GM23338 (cell line): ENCODE measurements around the gene FAHD1. TPM values are rescaled to one million over a fixed set of nuclear protein-coding genes. Genes with fewer than 3 reads are reported as not detected.

ENCODE experiments used
- ATAC-seq: fragments of 200-7000 bp; cut with Tn5 transposase; 3 replicates; pipeline ENCODE4 v1.9.1; 2020
- DNase-seq: peaks from one replicate; pipeline ENCODE4 v3.0.0-alpha.2; 2015; ENCODE audit warnings: low spot score
- H2AFZ ChIP-seq: fragments of 200-600 bp; sonication (generic); 2 replicates; pipeline ENCODE4 v1.8.0; 2016; ENCODE audit warnings: antibody characterized with exemption, mild to moderate bottlenecking, moderate library complexity
- H3F3A ChIP-seq: fragments of 200-600 bp; sonication (generic); replicated peaks from 2 replicates; pipeline ENCODE4 v1.8.0; 2017; ENCODE audit warnings: antibody characterized with exemption, mixed run types, low read depth
- H3K27ac ChIP-seq: fragments of 200-600 bp; sonication (generic); 2 replicates; pipeline ENCODE4 v1.6.1; 2016; ENCODE audit warnings: low read depth
- H3K27me3 ChIP-seq: fragments of 200-600 bp; sonication (generic); 2 replicates; pipeline ENCODE4 v1.8.0; 2016; ENCODE audit warnings: mild to moderate bottlenecking, mixed run types, moderate library complexity; ENCODE audit not compliant: insufficient read depth
- H3K36me3 ChIP-seq: fragments of 200-600 bp; sonication (generic); 2 replicates; pipeline ENCODE4 v1.8.0; 2016; ENCODE audit warnings: mild to moderate bottlenecking; ENCODE audit not compliant: insufficient read depth
- H3K4me1 ChIP-seq: fragments of 200-600 bp; sonication (generic); 2 replicates; pipeline ENCODE4 v1.8.0; 2016; ENCODE audit warnings: mild to moderate bottlenecking, moderate library complexity; ENCODE audit not compliant: insufficient read depth
- H3K4me2 ChIP-seq: fragments of 200-600 bp; sonication (generic); 2 replicates; pipeline ENCODE4 v1.7.1; 2017; ENCODE audit warnings: mixed run types
- H3K4me3 ChIP-seq: fragments of 200-600 bp; sonication (generic); 2 replicates; pipeline ENCODE4 v1.6.1; 2016; ENCODE audit warnings: mixed run types
- H3K79me2 ChIP-seq: fragments of 200-600 bp; sonication (generic); replicated peaks from 2 replicates; pipeline ENCODE4 v1.8.0; 2017; ENCODE audit warnings: mild to moderate bottlenecking; ENCODE audit not compliant: insufficient read depth
- H3K9me2 ChIP-seq: fragments of 200-600 bp; sonication (generic); 2 replicates; pipeline ENCODE4 v1.8.0; 2017; ENCODE audit not compliant: insufficient read depth
- H4K20me1 ChIP-seq: fragments of 200-600 bp; sonication (generic); replicated peaks from 2 replicates; pipeline ENCODE4 v1.8.0; 2017; ENCODE audit warnings: mild to moderate bottlenecking; ENCODE audit not compliant: insufficient read depth
- H3K27ac Mint-ChIP-seq: 2 replicates; pipeline ENCODE4 v1.8.0; 2020; ENCODE audit warnings: inconsistent platforms, mild to moderate bottlenecking, moderate library complexity, mixed read lengths
- H3K27me3 Mint-ChIP-seq: 3 replicates; pipeline ENCODE4 v1.8.0; 2022; ENCODE audit warnings: low read depth, mild to moderate bottlenecking, moderate library complexity, mixed read lengths, inconsistent platforms; ENCODE audit not compliant: insufficient read depth, poor library complexity
- H3K36me3 Mint-ChIP-seq: 3 replicates; pipeline ENCODE4 v1.8.0; 2021; ENCODE audit warnings: low read depth, mild to moderate bottlenecking, inconsistent platforms, moderate library complexity, mixed read lengths
- H3K4me1 Mint-ChIP-seq: 3 replicates; pipeline ENCODE4 v1.8.0; 2020; ENCODE audit warnings: mild to moderate bottlenecking, inconsistent platforms, mixed read lengths
- H3K4me3 Mint-ChIP-seq: 3 replicates; pipeline ENCODE4 v1.8.0; 2021; ENCODE audit warnings: moderate library complexity, mild to moderate bottlenecking, inconsistent platforms, mixed read lengths
- H3K9me3 Mint-ChIP-seq: 3 replicates; pipeline ENCODE4 v1.8.0; 2020; ENCODE audit warnings: moderate library complexity, mild to moderate bottlenecking, inconsistent platforms, mixed read lengths
- CREB1 ChIP-seq: fragments of 250-450 bp; sonication (Bioruptor Pico); IDR thresholded peaks from 2 replicates; pipeline ENCODE4 v1.5.0; 2020; ENCODE audit warnings: low read depth, mild to moderate bottlenecking, moderate library complexity
- EZH2 ChIP-seq: fragments of 200-600 bp; sonication (generic); IDR thresholded peaks from one replicate; pipeline ENCODE4 v1.8.0; 2017; ENCODE audit warnings: antibody characterized with exemption, mild to moderate bottlenecking, low read depth; ENCODE audit not compliant: unreplicated experiment
- JUNB ChIP-seq: IDR thresholded peaks from one replicate; pipeline ENCODE4 v1.6.1; 2016; ENCODE audit warnings: antibody characterized with exemption; ENCODE audit not compliant: unreplicated experiment
- NANOG ChIP-seq: IDR thresholded peaks from 2 replicates; pipeline ENCODE4 v1.6.1; 2016; ENCODE audit warnings: antibody characterized with exemption, borderline replicate concordance
- STAT1 ChIP-seq: IDR thresholded peaks from one replicate; pipeline ENCODE4 v1.6.1; 2016; ENCODE audit warnings: antibody characterized with exemption; ENCODE audit not compliant: unreplicated experiment
- polyA plus RNA-seq: library from polyadenylated mRNA; unstranded; fragments of >200 nt; fragmentation: Nextera tagmentation; extraction: Ambion mirVana; gene quantifications from 2 replicates; pipeline ENCODE4 v1.2.1, GENCODE V29; 2016
- total RNA-seq: library from RNA; depleted of rRNA; stranded (reverse); fragments of >200 nt; shearing (Covaris generic); gene quantifications from 2 replicates; pipeline ENCODE4 v1.2.3, GENCODE V29; 2014
- TF ChIP-seq, protein P1 (sequence below): fragments of 250-450 bp; sonication (Bioruptor Pico); IDR thresholded peaks from 2 replicates; pipeline ENCODE4 v1.5.0; 2020; ENCODE audit warnings: mild to moderate bottlenecking, moderate library complexity
- TF ChIP-seq, protein P2 (sequence below), 2 experiments: fragments of 200-600 bp in 1 of 2; sonication (generic) in 1 of 2; conservative IDR thresholded peaks; 2 replicates each; pipeline versions ENCODE4 v1.5.1 to v1.6.1; 2016 to 2017; ENCODE audit warnings: antibody characterized with exemption in 2 of 2, low read depth in 2 of 2, mild to moderate bottlenecking in 2 of 2, moderate library complexity in 1 of 2

FAHD1 gene
- total and polyA plus RNA-seq, 2 experiments from 2014 or later: 21.0 to 23.9 TPM

DNA sequence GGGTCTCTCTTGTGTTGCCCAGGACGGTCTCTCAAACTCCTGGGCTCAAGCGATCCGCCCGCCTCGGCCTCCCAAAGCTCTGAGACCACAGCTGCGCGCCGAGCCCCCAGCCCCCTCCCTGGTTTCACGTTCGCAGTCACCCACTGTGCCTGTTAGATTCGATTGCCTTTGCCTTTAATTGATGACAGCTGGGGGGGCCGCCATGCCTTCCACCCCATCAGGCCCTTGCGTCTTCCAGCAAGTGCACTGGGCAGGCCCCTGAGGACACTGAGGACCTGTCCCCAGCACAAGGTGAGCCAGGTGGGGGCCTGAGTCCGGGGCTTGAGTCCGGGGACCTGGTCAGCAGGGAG, 36.8 kb upstream of the FAHD1 start (continued):
- TF ChIP-seq, protein P1, sequence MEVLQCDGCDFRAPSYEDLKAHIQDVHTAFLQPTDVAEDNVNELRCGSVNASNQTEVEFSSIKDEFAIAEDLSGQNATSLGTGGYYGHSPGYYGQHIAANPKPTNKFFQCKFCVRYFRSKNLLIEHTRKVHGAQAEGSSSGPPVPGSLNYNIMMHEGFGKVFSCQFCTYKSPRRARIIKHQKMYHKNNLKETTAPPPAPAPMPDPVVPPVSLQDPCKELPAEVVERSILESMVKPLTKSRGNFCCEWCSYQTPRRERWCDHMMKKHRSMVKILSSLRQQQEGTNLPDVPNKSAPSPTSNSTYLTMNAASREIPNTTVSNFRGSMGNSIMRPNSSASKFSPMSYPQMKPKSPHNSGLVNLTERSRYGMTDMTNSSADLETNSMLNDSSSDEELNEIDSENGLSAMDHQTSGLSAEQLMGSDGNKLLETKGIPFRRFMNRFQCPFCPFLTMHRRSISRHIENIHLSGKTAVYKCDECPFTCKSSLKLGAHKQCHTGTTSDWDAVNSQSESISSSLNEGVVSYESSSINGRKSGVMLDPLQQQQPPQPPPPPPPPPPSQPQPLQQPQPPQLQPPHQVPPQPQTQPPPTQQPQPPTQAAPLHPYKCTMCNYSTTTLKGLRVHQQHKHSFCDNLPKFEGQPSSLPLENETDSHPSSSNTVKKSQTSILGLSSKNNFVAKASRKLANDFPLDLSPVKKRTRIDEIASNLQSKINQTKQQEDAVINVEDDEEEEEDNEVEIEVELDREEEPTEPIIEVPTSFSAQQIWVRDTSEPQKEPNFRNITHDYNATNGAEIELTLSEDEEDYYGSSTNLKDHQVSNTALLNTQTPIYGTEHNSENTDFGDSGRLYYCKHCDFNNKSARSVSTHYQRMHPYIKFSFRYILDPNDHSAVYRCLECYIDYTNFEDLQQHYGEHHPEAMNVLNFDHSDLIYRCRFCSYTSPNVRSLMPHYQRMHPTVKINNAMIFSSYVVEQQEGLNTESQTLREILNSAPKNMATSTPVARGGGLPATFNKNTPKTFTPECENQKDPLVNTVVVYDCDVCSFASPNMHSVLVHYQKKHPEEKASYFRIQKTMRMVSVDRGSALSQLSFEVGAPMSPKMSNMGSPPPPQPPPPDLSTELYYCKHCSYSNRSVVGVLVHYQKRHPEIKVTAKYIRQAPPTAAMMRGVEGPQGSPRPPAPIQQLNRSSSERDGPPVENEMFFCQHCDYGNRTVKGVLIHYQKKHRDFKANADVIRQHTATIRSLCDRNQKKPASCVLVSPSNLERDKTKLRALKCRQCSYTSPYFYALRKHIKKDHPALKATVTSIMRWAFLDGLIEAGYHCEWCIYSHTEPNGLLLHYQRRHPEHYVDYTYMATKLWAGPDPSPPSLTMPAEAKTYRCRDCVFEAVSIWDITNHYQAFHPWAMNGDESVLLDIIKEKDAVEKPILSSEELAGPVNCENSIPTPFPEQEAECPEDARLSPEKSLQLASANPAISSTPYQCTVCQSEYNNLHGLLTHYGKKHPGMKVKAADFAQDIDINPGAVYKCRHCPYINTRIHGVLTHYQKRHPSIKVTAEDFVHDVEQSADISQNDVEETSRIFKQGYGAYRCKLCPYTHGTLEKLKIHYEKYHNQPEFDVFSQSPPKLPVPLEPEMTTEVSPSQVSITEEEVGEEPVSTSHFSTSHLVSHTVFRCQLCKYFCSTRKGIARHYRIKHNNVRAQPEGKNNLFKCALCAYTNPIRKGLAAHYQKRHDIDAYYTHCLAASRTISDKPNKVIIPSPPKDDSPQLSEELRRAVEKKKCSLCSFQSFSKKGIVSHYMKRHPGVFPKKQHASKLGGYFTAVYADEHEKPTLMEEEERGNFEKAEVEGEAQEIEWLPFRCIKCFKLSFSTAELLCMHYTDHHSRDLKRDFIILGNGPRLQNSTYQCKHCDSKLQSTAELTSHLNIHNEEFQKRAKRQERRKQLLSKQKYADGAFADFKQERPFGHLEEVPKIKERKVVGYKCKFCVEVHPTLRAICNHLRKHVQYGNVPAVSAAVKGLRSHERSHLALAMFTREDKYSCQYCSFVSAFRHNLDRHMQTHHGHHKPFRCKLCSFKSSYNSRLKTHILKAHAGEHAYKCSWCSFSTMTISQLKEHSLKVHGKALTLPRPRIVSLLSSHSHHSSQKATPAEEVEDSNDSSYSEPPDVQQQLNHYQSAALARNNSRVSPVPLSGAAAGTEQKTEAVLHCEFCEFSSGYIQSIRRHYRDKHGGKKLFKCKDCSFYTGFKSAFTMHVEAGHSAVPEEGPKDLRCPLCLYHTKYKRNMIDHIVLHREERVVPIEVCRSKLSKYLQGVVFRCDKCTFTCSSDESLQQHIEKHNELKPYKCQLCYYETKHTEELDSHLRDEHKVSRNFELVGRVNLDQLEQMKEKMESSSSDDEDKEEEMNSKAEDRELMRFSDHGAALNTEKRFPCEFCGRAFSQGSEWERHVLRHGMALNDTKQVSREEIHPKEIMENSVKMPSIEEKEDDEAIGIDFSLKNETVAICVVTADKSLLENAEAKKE: no peak
- no peak for TF ChIP-seq CREB1 (CRISPR knock-in tag)

DNA sequence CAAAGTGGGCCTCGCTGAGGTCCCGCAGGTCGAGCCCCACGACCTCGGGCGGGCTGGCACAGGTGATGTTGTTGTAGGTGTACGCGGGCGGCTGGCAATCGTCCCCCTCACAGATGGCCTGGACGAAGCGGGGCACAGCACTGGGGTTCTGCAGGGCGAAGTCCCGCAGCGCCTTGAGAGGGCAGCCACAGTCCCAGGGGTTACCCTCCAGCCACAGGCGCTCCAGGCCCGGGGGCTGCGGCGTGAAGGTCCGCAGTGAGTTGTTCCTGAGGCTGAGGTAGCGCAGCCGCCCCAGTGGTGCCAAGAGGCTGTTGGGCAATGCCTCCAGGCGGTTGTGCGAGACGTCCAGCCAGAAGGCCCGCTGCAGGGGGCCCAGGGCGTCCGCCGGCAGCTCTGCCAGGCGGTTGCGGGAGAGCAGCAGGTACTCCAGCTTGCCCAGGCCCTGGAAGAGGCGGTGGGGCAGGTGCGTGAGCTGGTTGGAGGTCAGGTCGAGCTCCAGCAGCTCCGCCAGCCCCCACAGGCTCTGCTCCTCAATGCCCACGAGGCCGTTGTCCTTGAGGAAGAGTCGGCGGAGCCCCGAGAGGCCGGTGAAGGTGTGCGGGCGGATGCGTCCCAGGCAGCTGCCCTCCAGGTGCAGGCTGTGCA, 36.3 kb upstream of the FAHD1 start:
- H3K4me2 ChIP-seq: no peak overlapping the region
- no peak overlapping the region for H3K27ac Mint-ChIP-seq
- H2AFZ ChIP-seq: no peak overlapping the region
- no peak overlapping the region for H3K4me3 Mint-ChIP-seq
- peaks cover 2% of the 10 kb centered on the region; the same call in 1 of the 3 replicates for H3K9me3 Mint-ChIP-seq
- no peaks in the 10 kb centered on the region for H3K4me1 Mint-ChIP-seq
- peaks cover 1% of the 10 kb centered on the region for H3K27me3 Mint-ChIP-seq
- H3K36me3 ChIP-seq: no peaks in the 10 kb centered on the region
- 0 out of 2 replicates have a peak, but pooled peaks cover under 1% of the 10 kb centered on the region for H4K20me1 ChIP-seq
- DNase-seq (no peak), ATAC-seq (no peak)
- no peak overlapping the region for H3K27ac ChIP-seq
- no peak overlapping the region for H3K4me3 ChIP-seq
- H3K9me2 ChIP-seq: no peaks in the 10 kb centered on the region
- H3K79me2 ChIP-seq: peaks cover 8% of the 10 kb centered on the region
- H3K4me1 ChIP-seq: no peaks in the 10 kb centered on the region
- peaks cover 5% of the 10 kb centered on the region; the same call in 1 of the 3 replicates for H3K36me3 Mint-ChIP-seq
- no peaks in the 10 kb centered on the region for H3K27me3 ChIP-seq
- H3F3A ChIP-seq: no peaks in the 10 kb centered on the region
- TF ChIP-seq EZH2: no peak
- TF ChIP-seq, protein P2, sequence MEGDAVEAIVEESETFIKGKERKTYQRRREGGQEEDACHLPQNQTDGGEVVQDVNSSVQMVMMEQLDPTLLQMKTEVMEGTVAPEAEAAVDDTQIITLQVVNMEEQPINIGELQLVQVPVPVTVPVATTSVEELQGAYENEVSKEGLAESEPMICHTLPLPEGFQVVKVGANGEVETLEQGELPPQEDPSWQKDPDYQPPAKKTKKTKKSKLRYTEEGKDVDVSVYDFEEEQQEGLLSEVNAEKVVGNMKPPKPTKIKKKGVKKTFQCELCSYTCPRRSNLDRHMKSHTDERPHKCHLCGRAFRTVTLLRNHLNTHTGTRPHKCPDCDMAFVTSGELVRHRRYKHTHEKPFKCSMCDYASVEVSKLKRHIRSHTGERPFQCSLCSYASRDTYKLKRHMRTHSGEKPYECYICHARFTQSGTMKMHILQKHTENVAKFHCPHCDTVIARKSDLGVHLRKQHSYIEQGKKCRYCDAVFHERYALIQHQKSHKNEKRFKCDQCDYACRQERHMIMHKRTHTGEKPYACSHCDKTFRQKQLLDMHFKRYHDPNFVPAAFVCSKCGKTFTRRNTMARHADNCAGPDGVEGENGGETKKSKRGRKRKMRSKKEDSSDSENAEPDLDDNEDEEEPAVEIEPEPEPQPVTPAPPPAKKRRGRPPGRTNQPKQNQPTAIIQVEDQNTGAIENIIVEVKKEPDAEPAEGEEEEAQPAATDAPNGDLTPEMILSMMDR (conservative IDR thresholded peaks at IDR 0.05; ENCODE audit: low read depth in 2 of 2): no peak
- TF ChIP-seq NANOG: no peak
- no peak for TF ChIP-seq JUNB
- TF ChIP-seq, protein P1: no peak
- no peak for TF ChIP-seq STAT1
